Measurements from ENCODE around the gene RAB11FIP3. TPM values are rescaled to one million over a fixed set of nuclear protein-coding genes. Genes with fewer than 3 reads are reported as not detected.
"Not testable (repeated sequence)": the region's sequence is repeated elsewhere in the genome, so short reads cannot be mapped to it uniquely, and the experiment has no call there.

Gene RAB11FIP3
- polyA plus RNA-seq, 1 experiment: 13.3 TPM

GRCh38 chr16:410516-411178, 14.8 kb upstream of the RAB11FIP3 start:
- H3K27me3 ChIP-seq (ENCODE audit: control insufficient read depth, insufficient read depth, low read length): no peaks in the 10 kb centered on the region
- TF ChIP-seq CTCF (IDR thresholded peaks at IDR 0.05; ENCODE audit: insufficient read depth, low read depth, low read length): no peak
- CTCF ChIA-PET: no interaction called here
- POLR2A ChIA-PET: no interaction called here
- no peak for DNase-seq (ENCODE audit: low read depth)
- no peak overlapping the region for H3K4me3 ChIP-seq (ENCODE audit: low read depth, low read length)
- H3K36me3 ChIP-seq (ENCODE audit: control insufficient read depth, insufficient read depth, low read length): peaks cover 5% of the 10 kb centered on the region

- peaks cover 5% of the 10 kb centered on the region for H3K36me3 ChIP-seq (ENCODE audit: control insufficient read depth, insufficient read depth, low read length)
- no peak for DNase-seq (ENCODE audit: low read depth)
- CTCF ChIA-PET: no interaction called here
- H3K27me3 ChIP-seq (ENCODE audit: control insufficient read depth, insufficient read depth, low read length): no peaks in the 10 kb centered on the region
- POLR2A ChIA-PET: no interaction called here
- no peak for TF ChIP-seq CTCF (IDR thresholded peaks at IDR 0.05; ENCODE audit: insufficient read depth, low read depth, low read length)
- no peak overlapping the region for H3K4me3 ChIP-seq (ENCODE audit: low read depth, low read length)
These were observed 13.7 kb upstream of the RAB11FIP3 start for GRCh38 chr16:411576-412265.

GRCh38 chr16:414395-415169, 10.9 kb upstream of the RAB11FIP3 start:
- DNase-seq (ENCODE audit: low read depth): no peak
- ChIA-PET POLR2A (no interaction called here), CTCF (interaction anchor here (1.5 kb wide), 1 partner anchor 8 kb away, joined by 4 read pairs; no protein-coding TSS in a partner anchor)
- Histone ChIP-seq H3K4me3 (ENCODE audit: low read depth, low read length) (no peak overlapping the region), H3K36me3 (ENCODE audit: control insufficient read depth, insufficient read depth, low read length) (peaks cover 5% of the 10 kb centered on the region), H3K27me3 (ENCODE audit: control insufficient read depth, insufficient read depth, low read length) (no peaks in the 10 kb centered on the region)
- no peak for TF ChIP-seq CTCF (IDR thresholded peaks at IDR 0.05; ENCODE audit: insufficient read depth, low read depth, low read length)

GRCh38 chr16:415170-415498, 10.3 kb upstream of the RAB11FIP3 start:
- CTCF ChIA-PET: interaction anchor here (1.5 kb wide), 1 partner anchor 8 kb away, joined by 4 read pairs; no protein-coding TSS in a partner anchor
- POLR2A ChIA-PET; H3K27me3 ChIP-seq (ENCODE audit: control insufficient read depth, insufficient read depth, low read length); H3K36me3 ChIP-seq (ENCODE audit: control insufficient read depth, insufficient read depth, low read length); H3K4me3 ChIP-seq (ENCODE audit: low read depth, low read length); DNase-seq (ENCODE audit: low read depth): not testable (repeated sequence)

GRCh38 chr16:422179-422578, 3.3 kb upstream of the RAB11FIP3 start:
- CTCF ChIA-PET: interaction anchor here (0.6 to 1.2 kb wide), 3 partner anchors 8 to 27 kb away, joined by 3 to 4 read pairs (median 3); no protein-coding TSS in a partner anchor
- H3K27me3 ChIP-seq (ENCODE audit: control insufficient read depth, insufficient read depth, low read length); H3K36me3 ChIP-seq (ENCODE audit: control insufficient read depth, insufficient read depth, low read length); DNase-seq (ENCODE audit: low read depth); H3K4me3 ChIP-seq (ENCODE audit: low read depth, low read length); POLR2A ChIA-PET: not testable (repeated sequence)

- ChIA-PET POLR2A (interaction anchor here (0.6 kb wide), 1 partner anchor 39 kb away, joined by 9 read pairs; no protein-coding TSS in a partner anchor), CTCF (no interaction called here)
- Histone ChIP-seq H3K36me3 (ENCODE audit: control insufficient read depth, insufficient read depth, low read length) (no peaks in the 10 kb centered on the region), H3K4me3 (ENCODE audit: low read depth, low read length) (peak overlapping the region; percentile 87), H3K27me3 (ENCODE audit: control insufficient read depth, insufficient read depth, low read length) (no peaks in the 10 kb centered on the region)
- TF ChIP-seq CTCF (IDR thresholded peaks at IDR 0.05; ENCODE audit: insufficient read depth, low read depth, low read length): no peak
- DNase-seq (ENCODE audit: low read depth): peak; percentile 93
These were observed 1.3 kb upstream of the RAB11FIP3 start for GRCh38 chr16:424033-424622.
